Astrocyte of the cerebellum (primary cell): ENCODE measurements around the gene UROD.

ENCODE experiments used
- DNase-seq: peaks from one replicate; pipeline ENCODE4 v3.0.0-alpha.2; 2011; ENCODE audit warnings: low read depth
- H3K4me3 ChIP-seq: 2 replicates; pipeline ENCODE4 v1.5.1; 2011; ENCODE audit warnings: mild to moderate bottlenecking, low read depth, low read length, moderate library complexity
- in situ Hi-C: cut with HindIII; loops from 2 replicates; pipeline ENCODE4 v1.10.0; 2017; ENCODE audit warnings: low sequenced_read_pairs
- TF ChIP-seq, protein P1 (sequence below): IDR thresholded peaks from 2 replicates; pipeline ENCODE4 v1.5.1; 2012; ENCODE audit warnings: low read length, low read depth, moderate library complexity, mild to moderate bottlenecking; ENCODE audit errors: missing control alignments

The UROD gene

DNA sequence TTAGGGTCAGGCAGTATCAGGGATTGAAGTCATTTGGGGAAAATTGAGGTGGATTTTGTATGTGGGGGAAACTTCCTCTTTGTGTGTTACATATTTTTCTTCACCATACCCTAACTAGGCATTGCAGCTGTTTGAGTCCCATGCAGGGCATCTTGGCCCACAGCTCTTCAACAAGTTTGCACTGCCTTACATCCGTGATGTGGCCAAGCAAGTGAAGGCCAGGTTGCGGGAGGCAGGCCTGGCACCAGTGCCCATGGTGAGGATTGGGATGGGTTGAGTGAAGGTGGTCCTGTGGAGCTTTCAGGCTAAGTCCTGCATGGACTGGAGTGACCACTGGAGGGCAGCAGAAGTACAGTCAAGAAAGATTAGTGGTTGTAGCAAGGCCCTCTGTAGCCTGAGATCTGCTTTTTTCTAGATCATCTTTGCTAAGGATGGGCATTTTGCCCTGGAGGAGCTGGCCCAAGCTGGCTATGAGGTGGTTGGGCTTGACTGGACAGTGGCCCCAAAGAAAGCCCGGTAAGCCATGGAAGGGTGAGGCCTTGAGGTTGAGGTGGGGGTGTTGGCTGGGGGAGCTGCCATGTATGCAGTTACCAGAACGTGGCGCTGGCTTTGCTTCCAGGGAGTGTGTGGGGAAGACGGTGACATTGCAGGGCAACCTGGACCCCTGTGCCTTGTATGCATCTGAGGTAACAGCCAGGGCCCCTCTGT is 2.4 kb downstream of the UROD start:
- TF ChIP-seq, protein P1, sequence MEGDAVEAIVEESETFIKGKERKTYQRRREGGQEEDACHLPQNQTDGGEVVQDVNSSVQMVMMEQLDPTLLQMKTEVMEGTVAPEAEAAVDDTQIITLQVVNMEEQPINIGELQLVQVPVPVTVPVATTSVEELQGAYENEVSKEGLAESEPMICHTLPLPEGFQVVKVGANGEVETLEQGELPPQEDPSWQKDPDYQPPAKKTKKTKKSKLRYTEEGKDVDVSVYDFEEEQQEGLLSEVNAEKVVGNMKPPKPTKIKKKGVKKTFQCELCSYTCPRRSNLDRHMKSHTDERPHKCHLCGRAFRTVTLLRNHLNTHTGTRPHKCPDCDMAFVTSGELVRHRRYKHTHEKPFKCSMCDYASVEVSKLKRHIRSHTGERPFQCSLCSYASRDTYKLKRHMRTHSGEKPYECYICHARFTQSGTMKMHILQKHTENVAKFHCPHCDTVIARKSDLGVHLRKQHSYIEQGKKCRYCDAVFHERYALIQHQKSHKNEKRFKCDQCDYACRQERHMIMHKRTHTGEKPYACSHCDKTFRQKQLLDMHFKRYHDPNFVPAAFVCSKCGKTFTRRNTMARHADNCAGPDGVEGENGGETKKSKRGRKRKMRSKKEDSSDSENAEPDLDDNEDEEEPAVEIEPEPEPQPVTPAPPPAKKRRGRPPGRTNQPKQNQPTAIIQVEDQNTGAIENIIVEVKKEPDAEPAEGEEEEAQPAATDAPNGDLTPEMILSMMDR, result peak; percentile 93
- peak; percentile 82 for DNase-seq
- no peak overlapping the region for H3K4me3 ChIP-seq
- in situ Hi-C loops, result no loop called here

DNA sequence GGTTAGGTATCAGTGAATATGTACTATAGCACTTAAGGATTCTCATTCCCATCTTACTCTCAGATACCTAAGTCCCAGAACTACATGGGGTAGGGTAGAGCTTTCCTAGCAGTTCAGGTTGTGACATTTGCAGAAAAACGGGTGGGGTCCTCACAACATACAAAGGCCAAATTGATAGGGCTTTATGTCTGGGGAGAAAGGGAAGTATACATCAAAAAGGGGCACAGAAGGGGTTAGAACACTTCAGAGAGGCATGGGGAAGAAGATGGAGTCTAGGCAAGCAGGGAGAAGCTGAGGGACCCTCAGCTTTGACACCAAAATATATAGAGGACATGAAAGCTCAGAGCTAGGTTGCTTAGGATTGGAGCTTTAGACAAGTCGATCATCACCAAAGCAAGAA is 3.6 kb downstream of the UROD start:
- DNase-seq, result no peak
- in situ Hi-C loops, result no loop called here

DNA sequence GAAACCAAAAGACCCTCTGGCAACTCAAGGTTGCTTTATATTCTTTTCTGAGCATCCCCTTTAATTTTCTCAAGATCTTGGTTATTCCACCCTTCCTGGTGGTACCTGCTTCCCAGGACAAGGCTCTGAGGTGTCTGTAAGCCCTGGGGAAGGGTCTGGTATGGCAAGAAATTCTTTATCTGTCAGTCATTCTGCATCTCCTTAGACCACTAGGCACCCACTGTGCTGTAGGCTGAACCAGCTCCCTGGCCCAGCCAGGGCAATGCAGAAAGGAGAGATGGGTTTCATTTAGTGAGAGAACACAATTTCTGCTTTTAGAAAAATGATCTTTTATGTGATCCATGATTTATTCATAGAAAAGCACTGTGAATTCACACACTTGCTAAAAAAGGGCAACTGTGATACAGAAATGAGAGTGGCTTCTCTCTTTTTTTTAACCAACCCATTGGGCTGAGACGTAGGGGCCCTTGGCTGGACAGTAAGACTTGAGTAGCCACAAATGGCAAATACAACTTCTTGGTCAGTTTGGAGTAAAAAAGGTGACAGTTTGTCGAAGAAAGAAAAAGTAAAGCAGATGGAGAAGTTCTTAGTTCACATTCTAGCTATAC is 4.1 kb downstream of the UROD start:
- TF ChIP-seq, protein P1, result no peak
- in situ Hi-C loops, result no loop called here
- no peak for DNase-seq
- no peak overlapping the region for H3K4me3 ChIP-seq

More for the DNA sequence above, 3.6 kb downstream of the UROD start:
- H3K4me3 ChIP-seq, result no peak overlapping the region
- TF ChIP-seq, protein P1, result no peak

DNA sequence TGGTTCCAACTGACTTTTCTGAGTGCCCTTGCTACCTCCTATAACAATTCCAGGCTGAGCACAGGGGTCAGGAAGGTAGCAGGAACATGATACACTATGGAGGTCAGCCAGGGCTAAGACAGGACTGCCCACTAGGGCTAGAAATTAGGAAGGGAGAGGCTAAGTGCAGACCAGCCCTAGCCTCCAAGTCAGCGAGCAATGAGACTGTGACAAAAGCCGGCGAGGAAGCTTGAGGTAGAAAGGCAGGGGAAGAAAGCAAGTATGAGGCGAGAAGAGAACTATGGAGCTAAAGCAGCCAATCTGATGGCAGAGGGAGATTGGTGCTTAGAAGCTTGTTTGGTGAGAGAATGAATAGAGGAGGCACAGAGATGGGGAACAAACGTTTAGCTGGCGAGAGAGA is 4.7 kb downstream of the UROD start:
- in situ Hi-C loops, result no loop called here
- TF ChIP-seq, protein P1, result no peak
- no peak for DNase-seq
- H3K4me3 ChIP-seq, result no peak overlapping the region

DNA sequence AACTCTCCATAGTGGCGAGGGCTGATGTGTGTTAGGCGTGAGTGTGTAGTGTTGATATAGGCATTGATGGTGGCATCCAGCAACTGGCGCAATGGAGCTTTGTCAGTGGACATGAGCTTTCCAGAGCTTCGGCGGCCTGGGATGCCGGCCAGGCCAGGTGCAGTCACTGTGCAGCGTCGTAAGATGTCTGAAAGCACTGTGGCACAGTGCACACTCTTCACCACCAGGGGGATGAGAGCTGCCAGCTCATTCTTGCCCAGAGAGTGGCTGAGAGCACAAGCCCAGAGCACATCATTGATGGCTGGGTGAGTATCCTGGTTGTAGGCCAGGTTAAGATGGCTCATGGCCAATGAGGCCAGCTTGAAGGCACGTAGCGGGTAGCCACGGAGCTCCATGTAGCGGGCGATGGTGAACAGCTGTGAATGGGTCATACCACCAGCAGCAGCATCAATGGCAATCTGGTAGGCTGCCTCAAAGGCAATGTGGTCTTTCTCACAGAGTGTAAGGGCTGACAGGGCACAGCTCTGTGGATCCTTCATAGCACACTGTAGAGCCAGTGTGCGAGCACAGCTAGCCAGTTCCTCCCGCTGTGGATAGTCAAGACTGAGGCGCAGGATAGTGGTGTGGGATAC is 6.7 kb downstream of the UROD start:
- in situ Hi-C loops, result no loop called here
- TF ChIP-seq, protein P1, result peak; percentile 87
- peak; percentile 49 for DNase-seq

DNA sequence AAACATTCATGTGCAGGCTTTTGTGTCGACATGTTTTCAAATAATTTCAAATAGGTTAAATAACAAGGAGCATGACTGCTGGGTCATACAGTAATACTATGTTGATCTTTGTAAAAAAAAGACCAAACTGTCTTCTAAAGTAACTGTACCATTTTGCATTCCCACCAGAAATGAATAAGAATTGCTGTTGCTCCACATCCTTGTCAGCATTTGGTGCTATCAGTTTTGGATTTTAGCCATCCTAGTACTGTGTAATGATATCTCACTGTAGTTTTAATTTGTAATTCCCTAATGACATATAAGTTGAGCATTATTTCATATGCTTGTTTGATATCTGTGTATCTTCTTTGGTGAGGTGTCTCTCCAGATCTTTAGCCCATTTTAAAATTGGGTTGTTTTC is 11.6 kb downstream of the UROD start:
- DNase-seq, result no peak
- in situ Hi-C loops, result no loop called here
- TF ChIP-seq, protein P1, result no peak

More for the DNA sequence above, 6.7 kb downstream of the UROD start:
- no peak overlapping the region for H3K4me3 ChIP-seq

More for the DNA sequence above, 11.6 kb downstream of the UROD start:
- H3K4me3 ChIP-seq, result no peak overlapping the region
